Activated T-cell treated with anti-CD3 and anti-CD28 coated beads, Interleukin-2, amount 50 U/mL, for 24 hours (primary cell): ENCODE measurements around the gene ARHGAP20.

Source experiments
- DNase-seq: peaks from one replicate; pipeline ENCODE4 v3.0.0-alpha.2; 2020
- H3K27ac Mint-ChIP-seq: 2 replicates; pipeline ENCODE4 v1.8.0; 2020; ENCODE audit warnings: mild to moderate bottlenecking, mixed read lengths
- H3K27me3 Mint-ChIP-seq: 2 replicates; pipeline ENCODE4 v1.8.0; 2020; ENCODE audit warnings: mixed read lengths
- H3K36me3 Mint-ChIP-seq: 2 replicates; pipeline ENCODE4 v1.8.0; 2020; ENCODE audit warnings: low read depth, mixed read lengths
- H3K4me1 Mint-ChIP-seq: 2 replicates; pipeline ENCODE4 v1.8.0; 2020; ENCODE audit warnings: low read depth, mixed read lengths
- H3K4me3 Mint-ChIP-seq: 2 replicates; pipeline ENCODE4 v1.8.0; 2020; ENCODE audit warnings: mild to moderate bottlenecking, moderate library complexity, mixed read lengths
- H3K9me3 Mint-ChIP-seq: 2 replicates; pipeline ENCODE4 v1.8.0; 2020; ENCODE audit warnings: mixed read lengths

The ARHGAP20 gene

GRCh38 chr11:110544779-110545178 lies 167.5 kb downstream of the ARHGAP20 start:
- no peaks in the 10 kb centered on the region for H3K4me1 Mint-ChIP-seq
- H3K9me3 Mint-ChIP-seq, result no peaks in the 10 kb centered on the region
- no peak for DNase-seq
- H3K36me3 Mint-ChIP-seq, result no peaks in the 10 kb centered on the region
- H3K27ac Mint-ChIP-seq, result no peak overlapping the region
- no peaks in the 10 kb centered on the region for H3K27me3 Mint-ChIP-seq
- no peak overlapping the region for H3K4me3 Mint-ChIP-seq

GRCh38 chr11:110538154-110538553 lies 174.1 kb downstream of the ARHGAP20 start:
- peaks cover 5% of the 10 kb centered on the region for H3K9me3 Mint-ChIP-seq
- H3K4me3 Mint-ChIP-seq, result no peak overlapping the region
- H3K27me3 Mint-ChIP-seq, result peaks cover 2% of the 10 kb centered on the region
- no peak overlapping the region for H3K27ac Mint-ChIP-seq
- DNase-seq, result no peak
- no peaks in the 10 kb centered on the region for H3K36me3 Mint-ChIP-seq
- H3K4me1 Mint-ChIP-seq, result no peaks in the 10 kb centered on the region

- DNase-seq, result no peak
- Mint-ChIP-seq H3K4me3 (no peak overlapping the region), H3K9me3 (peaks cover 5% of the 10 kb centered on the region), H3K27ac (no peak overlapping the region), H3K4me1 (peaks cover 3% of the 10 kb centered on the region), H3K27me3 (peaks cover 2% of the 10 kb centered on the region), H3K36me3 (no peaks in the 10 kb centered on the region)
Measured at GRCh38 chr11:110530900-110531741, 181.1 kb downstream of the ARHGAP20 start.

- H3K27me3 Mint-ChIP-seq, result peaks cover 2% of the 10 kb centered on the region
- H3K36me3 Mint-ChIP-seq, result no peaks in the 10 kb centered on the region
- H3K4me3 Mint-ChIP-seq, result no peak overlapping the region
- DNase-seq, result no peak
- peaks cover under 1% of the 10 kb centered on the region for H3K9me3 Mint-ChIP-seq
- H3K4me1 Mint-ChIP-seq, result peaks cover 3% of the 10 kb centered on the region
- H3K27ac Mint-ChIP-seq, result no peak overlapping the region
Measured at GRCh38 chr11:110529043-110529442, 183.2 kb downstream of the ARHGAP20 start.

GRCh38 chr11:110527146-110527545 lies 185.1 kb downstream of the ARHGAP20 start:
- Mint-ChIP-seq H3K27ac (no peak overlapping the region), H3K36me3 (no peaks in the 10 kb centered on the region), H3K4me3 (no peak overlapping the region), H3K4me1 (peaks cover 3% of the 10 kb centered on the region), H3K9me3 (no peaks in the 10 kb centered on the region), H3K27me3 (peaks cover 2% of the 10 kb centered on the region)
- DNase-seq, result no peak
